Right atrium auricular region (tissue), 2 donors: ENCODE data around the gene TUBGCP4. TPM values are rescaled to one million over a fixed set of nuclear protein-coding genes. Genes with fewer than 3 reads are reported as not detected.

Source experiments
- DNase-seq: peaks from one replicate; pipeline ENCODE4 v3.0.0-alpha.2; 2019; ENCODE audit warnings: low spot score
- H3K27ac ChIP-seq, 2 donors: fragments of 200-600 bp; sonication (generic); 1 replicate in 1 of 2; 2 replicates in 1 of 2; pipeline ENCODE4 v1.5.1; 2016 to 2019
- H3K27me3 ChIP-seq, 2 donors: fragments of 200-600 bp; sonication (generic); one replicate each; pipeline versions ENCODE4 v1.5.1 to v1.6.0; 2017 to 2019
- H3K36me3 ChIP-seq: fragments of 200-600 bp; sonication (generic); one replicate; pipeline ENCODE4 v1.5.1; 2016
- H3K4me1 ChIP-seq, 2 donors: fragments of 200-600 bp; sonication (generic); one replicate each; pipeline versions ENCODE4 v1.5.1 to v1.6.0; 2017 to 2019
- H3K4me3 ChIP-seq, 2 donors: fragments of 200-600 bp; sonication (generic); 1 replicate in 1 of 2; 2 replicates in 1 of 2; pipeline ENCODE4 v1.5.1; 2017 to 2019; ENCODE audit warnings: mild to moderate bottlenecking in 1 of 2, moderate library complexity in 1 of 2
- H3K9me3 ChIP-seq, 2 donors: fragments of 200-600 bp; sonication (generic); one replicate each; pipeline ENCODE4 v1.5.1; 2019
- CTCF ChIP-seq, 2 donors: fragments of 200-600 bp; sonication (generic); IDR thresholded peaks; one replicate each; pipeline ENCODE4 v1.5.1; 2019; ENCODE audit warnings: antibody characterized with exemption in 2 of 2
- total RNA-seq, 2 donors: library from RNA; depleted of rRNA; stranded (reverse); fragments of >200 nt; gene quantifications; one replicate each; pipeline ENCODE4 v1.1.0, GENCODE V29; 2016

TUBGCP4 gene
- total RNA-seq, 2 donors from 2014 or later: 5.9 to 8.5 TPM

- Histone ChIP-seq H3K9me3 (no peaks in the 10 kb centered on the region), H3K4me1 (peaks cover 0 to 32% of the 10 kb centered on the region in 2 donors), H3K36me3 (peaks cover 10% of the 10 kb centered on the region), H3K27me3 (no peaks in the 10 kb centered on the region), H3K4me3 (peak overlapping the region; percentile 76 to 81), H3K27ac (peak overlapping the region; percentile 94 to 97)
- TF ChIP-seq CTCF (IDR thresholded peaks at IDR 0.05): no peak
- no peak for DNase-seq
Measured at GRCh38 chr15:43330780-43331087, 40.2 kb upstream of the TUBGCP4 start.

- Histone ChIP-seq H3K9me3 (no peaks in the 10 kb centered on the region), H3K27ac (no peak overlapping the region), H3K4me1 (no peaks in the 10 kb centered on the region), H3K27me3 (no peaks in the 10 kb centered on the region), H3K4me3 (no peak overlapping the region), H3K36me3 (peaks cover 71% of the 10 kb centered on the region)
- no peak for DNase-seq
- no peak for TF ChIP-seq CTCF (IDR thresholded peaks at IDR 0.05)
Measured at GRCh38 chr15:43346305-43346704, 24.6 kb upstream of the TUBGCP4 start.

GRCh38 chr15:43347114-43347513, 23.8 kb upstream of the TUBGCP4 start:
- Histone ChIP-seq H3K36me3 (peaks cover 71% of the 10 kb centered on the region), H3K27me3 (no peaks in the 10 kb centered on the region), H3K4me1 (no peaks in the 10 kb centered on the region), H3K4me3 (no peak overlapping the region), H3K9me3 (no peaks in the 10 kb centered on the region), H3K27ac (no peak overlapping the region)
- no peak for DNase-seq
- TF ChIP-seq CTCF (IDR thresholded peaks at IDR 0.05): no peak

GRCh38 chr15:43352693-43353382, 18.1 kb upstream of the TUBGCP4 start:
- peak overlapping the region; percentile 68 to 73 for H3K27ac ChIP-seq
- no peak overlapping the region for H3K4me3 ChIP-seq
- TF ChIP-seq CTCF (IDR thresholded peaks at IDR 0.05): no peak
- H3K36me3 ChIP-seq: peaks cover 35% of the 10 kb centered on the region
- H3K9me3 ChIP-seq: no peaks in the 10 kb centered on the region
- peaks cover 0 to 15% of the 10 kb centered on the region in 2 donors for H3K4me1 ChIP-seq
- no peak for DNase-seq
- no peaks in the 10 kb centered on the region for H3K27me3 ChIP-seq

GRCh38 chr15:43360821-43361220, 10.1 kb upstream of the TUBGCP4 start:
- peaks cover 19 to 50% of the 10 kb centered on the region in 2 donors for H3K9me3 ChIP-seq
- DNase-seq: no peak
- H3K4me1 ChIP-seq: no peaks in the 10 kb centered on the region
- peaks cover 65% of the 10 kb centered on the region for H3K36me3 ChIP-seq
- no peaks in the 10 kb centered on the region for H3K27me3 ChIP-seq
- no peak for TF ChIP-seq CTCF (IDR thresholded peaks at IDR 0.05)
- H3K4me3 ChIP-seq: no peak overlapping the region
- H3K27ac ChIP-seq: no peak overlapping the region
